Measurements from ENCODE around the gene CTRB1.
"Not testable (repeated sequence)": the region's sequence is repeated elsewhere in the genome, so short reads cannot be mapped to it uniquely, and the experiment has no call there.

CTRB1 gene

DNA sequence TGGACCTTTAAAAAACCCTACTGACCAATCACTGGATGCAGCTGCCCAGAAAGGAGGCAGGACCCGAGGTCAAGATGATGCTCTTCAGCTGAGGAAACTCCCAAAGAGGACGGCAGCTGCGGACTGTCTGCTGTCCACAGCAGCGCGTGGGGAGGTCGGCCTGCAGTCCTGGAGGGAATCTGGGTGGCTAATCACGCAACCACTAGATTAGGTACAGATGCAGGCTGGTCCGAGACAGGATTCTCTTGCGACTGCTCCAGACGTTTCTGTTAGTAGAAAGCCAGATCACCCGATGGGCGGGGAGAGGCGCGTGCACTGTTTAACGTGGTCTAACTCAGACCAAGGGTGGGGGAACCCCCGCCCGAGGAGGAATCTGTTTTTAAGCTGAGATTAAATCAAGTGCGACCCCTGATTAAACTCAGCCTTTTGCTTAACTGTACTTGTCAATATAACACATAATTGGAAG, 20.6 kb upstream of the CTRB1 start:
- no peak for DNase-seq
- no peaks in the 10 kb centered on the region for H3K27me3 ChIP-seq (ENCODE audit: insufficient read depth, low read depth, severe bottlenecking)
- TF ChIP-seq, protein P1, sequence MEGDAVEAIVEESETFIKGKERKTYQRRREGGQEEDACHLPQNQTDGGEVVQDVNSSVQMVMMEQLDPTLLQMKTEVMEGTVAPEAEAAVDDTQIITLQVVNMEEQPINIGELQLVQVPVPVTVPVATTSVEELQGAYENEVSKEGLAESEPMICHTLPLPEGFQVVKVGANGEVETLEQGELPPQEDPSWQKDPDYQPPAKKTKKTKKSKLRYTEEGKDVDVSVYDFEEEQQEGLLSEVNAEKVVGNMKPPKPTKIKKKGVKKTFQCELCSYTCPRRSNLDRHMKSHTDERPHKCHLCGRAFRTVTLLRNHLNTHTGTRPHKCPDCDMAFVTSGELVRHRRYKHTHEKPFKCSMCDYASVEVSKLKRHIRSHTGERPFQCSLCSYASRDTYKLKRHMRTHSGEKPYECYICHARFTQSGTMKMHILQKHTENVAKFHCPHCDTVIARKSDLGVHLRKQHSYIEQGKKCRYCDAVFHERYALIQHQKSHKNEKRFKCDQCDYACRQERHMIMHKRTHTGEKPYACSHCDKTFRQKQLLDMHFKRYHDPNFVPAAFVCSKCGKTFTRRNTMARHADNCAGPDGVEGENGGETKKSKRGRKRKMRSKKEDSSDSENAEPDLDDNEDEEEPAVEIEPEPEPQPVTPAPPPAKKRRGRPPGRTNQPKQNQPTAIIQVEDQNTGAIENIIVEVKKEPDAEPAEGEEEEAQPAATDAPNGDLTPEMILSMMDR (IDR thresholded peaks at IDR 0.05; ENCODE audit: low read depth, low read length) = no peak
- no peaks in the 10 kb centered on the region for H3K36me3 ChIP-seq
- H3K4me3 ChIP-seq (ENCODE audit: low read depth, low read length) = no peak overlapping the region; the same call in 1 of the 2 replicates
- H3K27ac ChIP-seq = no peak overlapping the region
- H3K9me3 ChIP-seq (ENCODE audit: severe bottlenecking) = no peaks in the 10 kb centered on the region

DNA sequence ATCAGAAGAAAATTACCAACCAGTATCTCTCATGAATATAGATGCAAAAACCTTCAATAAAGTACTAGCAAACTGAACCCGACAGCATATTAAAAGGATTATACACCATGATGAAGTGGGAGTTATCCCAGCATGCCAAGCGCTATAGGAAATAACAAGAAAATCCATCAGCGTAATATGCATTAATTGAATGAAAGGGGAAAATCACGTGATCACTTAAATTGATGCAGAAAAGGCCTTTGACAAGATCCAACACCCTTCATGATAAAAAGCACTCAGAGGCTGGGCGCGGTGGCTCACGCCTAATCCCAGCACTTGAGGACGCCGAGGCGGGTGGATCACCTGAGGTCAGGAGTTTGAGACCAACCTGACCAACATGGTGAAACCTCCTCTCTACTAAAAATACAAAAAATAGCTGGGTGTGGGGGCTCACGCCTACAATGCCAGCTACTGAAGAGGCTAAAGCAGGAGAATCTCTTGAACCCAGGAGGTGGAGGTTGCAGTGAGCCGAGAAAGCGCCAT, 16.7 kb upstream of the CTRB1 start:
- TF ChIP-seq, protein P1 (IDR thresholded peaks at IDR 0.05; ENCODE audit: low read depth, low read length) = no peak
- Histone ChIP-seq H3K4me3 (ENCODE audit: low read depth, low read length) (no peak overlapping the region), H3K36me3 (no peaks in the 10 kb centered on the region), H3K9me3 (ENCODE audit: severe bottlenecking) (no peaks in the 10 kb centered on the region), H3K27me3 (ENCODE audit: insufficient read depth, low read depth, severe bottlenecking) (no peaks in the 10 kb centered on the region), H3K27ac (no peak overlapping the region)
- no peak for DNase-seq

DNA sequence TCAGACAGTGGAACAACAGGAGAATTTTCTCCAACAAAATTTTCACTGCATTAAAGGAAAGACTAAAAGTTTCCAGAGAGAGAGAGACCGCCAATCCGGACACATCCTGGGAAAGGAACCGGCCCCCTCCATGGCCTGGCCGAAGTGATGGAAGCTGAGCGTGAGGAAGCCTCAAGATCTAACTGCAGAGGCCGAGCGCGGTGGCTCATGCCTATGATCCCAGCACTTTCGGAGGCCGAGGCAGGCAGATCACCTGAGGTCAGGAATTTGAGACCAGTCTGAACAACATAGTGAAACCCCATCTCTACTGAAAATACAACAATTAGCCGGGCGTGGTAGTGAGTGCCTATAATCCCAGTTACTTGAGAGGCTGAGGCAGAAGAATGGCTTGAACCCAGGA, 15.7 kb upstream of the CTRB1 start:
- no peaks in the 10 kb centered on the region for H3K9me3 ChIP-seq (ENCODE audit: severe bottlenecking)
- TF ChIP-seq, protein P1 (IDR thresholded peaks at IDR 0.05; ENCODE audit: low read depth, low read length) = no peak
- no peak overlapping the region for H3K27ac ChIP-seq
- no peaks in the 10 kb centered on the region for H3K36me3 ChIP-seq
- H3K4me3 ChIP-seq (ENCODE audit: low read depth, low read length) = no peak overlapping the region
- H3K27me3 ChIP-seq (ENCODE audit: insufficient read depth, low read depth, severe bottlenecking) = no peaks in the 10 kb centered on the region
- no peak for DNase-seq

DNA sequence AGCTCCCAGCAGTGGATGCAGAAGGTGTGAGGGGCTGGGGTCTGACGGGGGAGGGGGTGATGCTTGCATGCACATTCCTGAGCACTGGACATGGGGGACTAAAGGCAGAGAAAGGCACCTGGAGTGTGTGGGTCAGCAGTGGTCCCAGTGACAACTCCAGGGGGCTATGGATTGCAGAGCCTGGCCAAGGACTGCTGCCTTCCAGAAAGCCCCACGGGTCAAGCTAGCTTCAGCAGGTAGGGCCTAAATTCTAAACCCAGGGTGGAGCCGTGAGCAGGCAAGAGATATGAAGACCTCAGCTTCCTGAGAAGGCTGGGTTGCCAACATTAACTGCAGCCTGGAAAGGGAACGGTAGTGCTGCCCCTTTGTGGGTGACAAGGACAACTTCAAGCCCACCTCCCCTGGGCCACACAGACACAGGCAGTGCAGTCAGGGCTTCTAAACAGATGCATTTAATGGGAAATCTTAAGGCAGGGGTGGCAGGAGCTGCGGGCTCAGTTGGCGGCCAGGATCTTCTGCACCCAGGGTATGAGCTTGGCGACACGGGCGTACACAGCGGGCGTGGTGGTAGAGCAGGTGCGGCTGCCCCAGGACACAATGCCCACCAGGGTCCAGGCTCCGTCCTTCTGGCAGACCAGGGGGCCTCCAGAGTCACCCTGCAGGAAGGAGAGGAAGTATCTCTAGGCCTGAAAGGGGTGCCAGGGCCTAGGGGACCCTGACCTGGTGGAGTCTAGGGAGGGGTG, 14.9 kb upstream of the CTRB1 start:
- TF ChIP-seq, protein P1 (IDR thresholded peaks at IDR 0.05; ENCODE audit: low read depth, low read length) = no peak
- Histone ChIP-seq H3K9me3 (ENCODE audit: severe bottlenecking) (no peaks in the 10 kb centered on the region), H3K36me3 (no peaks in the 10 kb centered on the region), H3K27me3 (ENCODE audit: insufficient read depth, low read depth, severe bottlenecking) (no peaks in the 10 kb centered on the region), H3K4me3 (ENCODE audit: low read depth, low read length) (no peak overlapping the region), H3K27ac (no peak overlapping the region)
- DNase-seq = no peak

DNA sequence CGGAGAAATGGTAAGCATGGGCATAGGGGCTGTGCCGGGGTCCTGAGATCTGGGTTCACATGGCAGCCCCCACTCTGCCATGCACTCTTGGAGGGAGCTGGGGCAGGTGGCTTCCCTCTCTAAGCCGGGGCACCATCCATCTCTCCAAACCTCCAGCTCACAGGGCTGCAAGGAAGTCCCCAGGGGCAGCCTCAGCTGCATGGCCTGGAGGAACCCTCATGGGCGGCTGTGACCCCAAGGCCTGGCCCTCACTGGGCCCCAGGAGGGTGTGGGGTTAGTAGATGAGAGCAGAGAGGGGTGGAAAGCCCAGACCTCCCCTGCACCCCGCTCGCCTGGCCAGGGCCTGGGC, 14.4 kb upstream of the CTRB1 start:
- Histone ChIP-seq H3K27me3 (ENCODE audit: insufficient read depth, low read depth, severe bottlenecking) (no peaks in the 10 kb centered on the region), H3K36me3 (no peaks in the 10 kb centered on the region), H3K4me3 (ENCODE audit: low read depth, low read length) (no peak overlapping the region), H3K27ac (no peak overlapping the region), H3K9me3 (ENCODE audit: severe bottlenecking) (no peaks in the 10 kb centered on the region)
- DNase-seq = no peak
- TF ChIP-seq, protein P1 (IDR thresholded peaks at IDR 0.05; ENCODE audit: low read depth, low read length) = no peak

DNA sequence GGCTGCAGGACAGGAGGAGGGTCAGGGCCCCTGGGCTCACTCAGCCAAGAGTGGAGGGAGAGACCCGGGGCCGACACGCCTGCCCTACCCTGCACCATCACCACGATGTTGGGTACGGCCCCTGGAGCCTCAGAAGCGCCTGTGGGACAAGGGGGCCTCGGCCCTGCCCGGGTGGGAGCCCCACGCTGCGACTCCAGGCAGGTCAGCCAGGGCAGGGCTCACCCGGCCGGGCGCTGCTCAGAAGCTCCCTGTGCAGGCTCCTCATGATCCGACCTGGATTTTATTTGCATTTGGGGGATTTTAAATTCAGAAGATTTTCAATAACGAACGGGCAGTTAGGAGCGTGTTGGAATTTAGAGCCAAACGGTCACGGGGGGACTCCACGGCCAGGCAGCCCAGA, 13.9 kb upstream of the CTRB1 start:
- not testable (repeated sequence) for H3K36me3 ChIP-seq; H3K4me3 ChIP-seq (ENCODE audit: low read depth, low read length); H3K27ac ChIP-seq; H3K9me3 ChIP-seq (ENCODE audit: severe bottlenecking); DNase-seq; H3K27me3 ChIP-seq (ENCODE audit: insufficient read depth, low read depth, severe bottlenecking)

DNA sequence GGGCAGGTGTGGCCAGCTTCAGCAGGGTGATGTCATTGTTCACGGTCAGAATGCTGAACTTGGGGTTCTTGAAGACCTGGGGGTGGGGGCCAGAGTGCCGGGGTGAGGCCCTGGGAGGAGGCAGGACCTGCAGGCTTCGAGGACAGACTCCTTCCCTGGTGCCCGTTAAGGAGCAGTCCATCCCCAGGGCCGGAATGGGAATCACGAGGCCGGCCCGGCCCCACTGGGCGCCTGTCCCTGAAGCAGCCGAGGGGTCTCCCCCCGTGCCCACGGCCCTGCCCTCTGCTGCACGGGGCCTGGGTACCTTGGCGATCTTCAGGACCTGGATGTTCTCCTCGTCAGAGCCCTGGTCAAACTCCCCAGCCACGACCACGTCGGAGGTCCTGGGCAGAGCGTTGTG, 13.3 kb upstream of the CTRB1 start:
- not testable (repeated sequence) for H3K4me3 ChIP-seq (ENCODE audit: low read depth, low read length); H3K36me3 ChIP-seq; DNase-seq; H3K27ac ChIP-seq; H3K27me3 ChIP-seq (ENCODE audit: insufficient read depth, low read depth, severe bottlenecking); H3K9me3 ChIP-seq (ENCODE audit: severe bottlenecking)

DNA sequence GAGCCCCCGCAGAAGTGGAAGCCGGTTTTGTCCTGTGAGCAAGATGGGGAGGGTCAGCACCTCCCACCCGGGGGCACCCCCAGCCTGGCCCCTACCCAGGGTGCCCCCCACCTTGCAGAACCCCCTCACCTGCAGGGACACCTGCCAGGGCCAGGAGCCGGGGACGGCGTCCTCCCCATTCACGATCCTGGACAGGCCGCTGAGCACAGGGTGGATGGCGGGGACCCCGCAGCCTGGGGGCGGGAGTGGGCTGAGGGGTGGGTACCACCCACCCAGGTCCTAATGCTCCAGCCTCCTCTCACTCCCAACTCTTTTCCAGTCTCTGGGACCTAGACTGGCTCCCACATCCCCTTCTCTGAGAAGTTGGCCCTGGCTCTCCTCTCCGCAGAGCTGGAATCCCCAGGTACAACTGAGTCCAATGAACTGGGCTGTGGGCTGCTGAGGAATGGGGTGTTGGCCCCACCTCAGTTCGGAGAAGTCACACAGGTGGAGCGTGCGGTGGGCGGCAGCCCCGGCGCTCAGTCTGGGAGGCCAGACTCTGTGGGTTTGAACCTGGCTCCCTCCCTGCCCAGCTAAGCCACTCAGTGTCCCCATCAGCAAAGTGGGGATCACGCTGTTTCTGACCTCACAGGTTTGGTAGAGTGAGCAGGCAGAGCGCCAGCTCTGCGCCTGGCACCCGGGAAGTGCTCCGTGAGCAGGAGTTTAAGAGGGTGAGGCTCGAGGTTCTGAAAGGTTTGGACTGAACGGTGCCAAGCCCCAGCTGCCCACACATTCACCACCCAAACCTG, 12.6 kb upstream of the CTRB1 start:
- not testable (repeated sequence) for H3K27ac ChIP-seq; DNase-seq; H3K36me3 ChIP-seq; H3K4me3 ChIP-seq (ENCODE audit: low read depth, low read length); H3K9me3 ChIP-seq (ENCODE audit: severe bottlenecking); H3K27me3 ChIP-seq (ENCODE audit: insufficient read depth, low read depth, severe bottlenecking)
